Liver (tissue), 9 donors: Measurements from ENCODE around the gene ESPN. TPM values are rescaled to one million over a fixed set of nuclear protein-coding genes. Genes with fewer than 3 reads are reported as not detected.
"Not testable (repeated sequence)": the region's sequence is repeated elsewhere in the genome, so short reads cannot be mapped to it uniquely, and the experiment has no call there.

Experiments used
- DNase-seq: peaks from one replicate; pipeline ENCODE4 v3.0.0-alpha.2; 2017; ENCODE audit warnings: low spot score
- H3K27ac ChIP-seq, 2 donors: one replicate each; pipeline ENCODE4 v1.7.0; 2013; ENCODE audit warnings: inconsistent platforms in 2 of 2, low read length in 2 of 2, control low read depth in 1 of 2, low read depth in 1 of 2, mild to moderate bottlenecking in 1 of 2
- H3K27me3 ChIP-seq, 4 donors: one replicate each; pipeline versions ENCODE4 v1.6.1 to v1.7.0; 2013; ENCODE audit warnings: low read length in 3 of 4, inconsistent platforms in 1 of 4, mild to moderate bottlenecking in 1 of 4, moderate library complexity in 1 of 4; ENCODE audit not compliant: control insufficient read depth in 4 of 4, insufficient read depth in 4 of 4
- H3K36me3 ChIP-seq, 4 donors: one replicate each; pipeline versions ENCODE4 v1.6.1 to v1.7.0; 2013; ENCODE audit warnings: low read length in 3 of 4, mild to moderate bottlenecking in 3 of 4, low read depth in 1 of 4, moderate library complexity in 1 of 4; ENCODE audit not compliant: control insufficient read depth in 4 of 4, insufficient read depth in 3 of 4
- H3K4me1 ChIP-seq, 4 donors: one replicate each; pipeline versions ENCODE4 v1.6.1 to v1.7.0; 2013; ENCODE audit warnings: low read length in 3 of 4, mild to moderate bottlenecking in 3 of 4, moderate library complexity in 1 of 4; ENCODE audit not compliant: control insufficient read depth in 4 of 4, insufficient read depth in 4 of 4
- H3K4me3 ChIP-seq, 3 donors: one replicate each; pipeline versions ENCODE4 v1.6.1 to v1.7.0; 2013; ENCODE audit warnings: low read length in 3 of 3, control low read depth in 1 of 3, low read depth in 1 of 3, mild to moderate bottlenecking in 1 of 3
- H3K9ac ChIP-seq, 2 donors: one replicate each; pipeline ENCODE4 v1.7.0; 2013; ENCODE audit warnings: low read length in 2 of 2, mild to moderate bottlenecking in 2 of 2, moderate library complexity in 2 of 2, control low read depth in 1 of 2, low read depth in 1 of 2
- H3K9me3 ChIP-seq, 4 donors: one replicate each; pipeline versions ENCODE4 v1.6.1 to v1.7.0; 2013; ENCODE audit warnings: low read length in 3 of 4; ENCODE audit not compliant: control insufficient read depth in 4 of 4
- ATF3 ChIP-seq: IDR thresholded peaks from 2 replicates; pipeline ENCODE4 v1.6.1; 2016; ENCODE audit warnings: antibody characterized with exemption
- CTCF ChIP-seq: fragments of 150-350 bp; IDR thresholded peaks from 2 replicates; pipeline ENCODE4 v1.5.1; 2017; ENCODE audit warnings: improper control_type of control experiment, low read depth, low read length; ENCODE audit not compliant: missing input control
- EGR1 ChIP-seq, 2 donors: IDR thresholded peaks; 2 replicates each; pipeline ENCODE4 v1.6.1; 2016 to 2018; ENCODE audit warnings: antibody characterized with exemption in 2 of 2, low read depth in 2 of 2
- FOXA1 ChIP-seq: IDR thresholded peaks from 2 replicates; pipeline ENCODE4 v1.6.1; 2016; ENCODE audit warnings: antibody characterized with exemption
- FOXA2 ChIP-seq: IDR thresholded peaks from 2 replicates; pipeline ENCODE4 v1.6.1; 2016; ENCODE audit warnings: antibody characterized with exemption
- GABPA ChIP-seq, 2 donors: IDR thresholded peaks in 1 of 2; conservative IDR thresholded peaks in 1 of 2; 2 replicates each; pipeline ENCODE4 v1.6.1; 2016; ENCODE audit warnings: antibody characterized with exemption in 2 of 2, mild to moderate bottlenecking in 1 of 2, moderate library complexity in 1 of 2
- HNF4A ChIP-seq, 2 donors: conservative IDR thresholded peaks; 2 replicates each; pipeline ENCODE4 v1.6.1; 2016; ENCODE audit warnings: antibody characterized with exemption in 2 of 2, mild to moderate bottlenecking in 2 of 2
- HNF4G ChIP-seq: IDR thresholded peaks from 2 replicates; pipeline ENCODE4 v1.6.1; 2016; ENCODE audit warnings: antibody characterized with exemption
- JUND ChIP-seq, 2 donors: IDR thresholded peaks; 2 replicates each; pipeline ENCODE4 v1.6.1; 2016; ENCODE audit warnings: antibody characterized with exemption in 2 of 2
- MAX ChIP-seq: IDR thresholded peaks from 2 replicates; pipeline ENCODE4 v1.6.1; 2016; ENCODE audit warnings: antibody characterized with exemption
- NR2F2 ChIP-seq: IDR thresholded peaks from 2 replicates; pipeline ENCODE4 v1.6.1; 2016; ENCODE audit warnings: antibody characterized with exemption
- RAD21 ChIP-seq, 2 donors: IDR thresholded peaks; 2 replicates each; pipeline ENCODE4 v1.6.1; 2016; ENCODE audit warnings: antibody characterized with exemption in 2 of 2, mild to moderate bottlenecking in 2 of 2
- REST ChIP-seq: IDR thresholded peaks from 2 replicates; pipeline ENCODE4 v1.6.1; 2016; ENCODE audit warnings: antibody characterized with exemption, mild to moderate bottlenecking
- SP1 ChIP-seq: IDR thresholded peaks from 2 replicates; pipeline ENCODE4 v1.6.1; 2018; ENCODE audit warnings: antibody characterized with exemption, mild to moderate bottlenecking
- TAF1 ChIP-seq: conservative IDR thresholded peaks from 2 replicates; pipeline ENCODE4 v1.6.1; 2016; ENCODE audit warnings: antibody characterized with exemption, mild to moderate bottlenecking
- ZBTB33 ChIP-seq: IDR thresholded peaks from 2 replicates; pipeline ENCODE4 v1.6.1; 2016; ENCODE audit warnings: antibody characterized with exemption
- WGBS: extraction: QIAGEN DNeasy Blood & Tissue Kit; methylation state at CpG from one replicate; pipeline ENCODE4 v1.1.7; 2013; 5-methylcytosine and 5-hydroxymethylcytosine counted together
- polyA plus RNA-seq, 2 donors: library from polyadenylated mRNA; stranded (reverse) in 1 of 2; unstranded in 1 of 2; fragments of 200-250 nt in 1 of 2; fragments of >200 nt in 1 of 2; fragmentation: Nextera tagmentation in 1 of 2; extraction: Ambion mirVana in 1 of 2; gene quantifications; one replicate each; pipeline versions ENCODE4 v1.2.1 to v1.2.3, GENCODE V29; 2013 to 2015
- total RNA-seq, 2 donors: library from RNA; depleted of rRNA; stranded (reverse); fragments of >200 nt; gene quantifications; one replicate each; pipeline ENCODE4 v1.2.3, GENCODE V29; 2014
- donor health status: healthy.
- donor health status: healthy.
- donor health status: healthy.
- donor health status: healthy.
- donor health status: healthy.

Gene ESPN
- total and polyA plus RNA-seq, 4 donors, result 61.5 to 103 (median 68.2) TPM

- H3K4me3 ChIP-seq, H3K27ac ChIP-seq, H3K9ac ChIP-seq, H3K36me3 ChIP-seq, H3K4me1 ChIP-seq, H3K27me3 ChIP-seq, DNase-seq, H3K9me3 ChIP-seq: not testable (repeated sequence)
- 82% methylated on average over 13 of the region's 13 CpGs for WGBS
Observed at GRCh38 chr1:6431645-6432579, 7.3 kb downstream of the ESPN start.

- Histone ChIP-seq H3K9me3 (no peaks in the 10 kb centered on the region), H3K36me3 (no peaks in the 10 kb centered on the region), H3K4me1 (peaks cover 0 to 2% (median 1%) of the 10 kb centered on the region in 4 donors), H3K4me3 (no peak overlapping the region), H3K27ac (no peak overlapping the region), H3K9ac (no peak overlapping the region), H3K27me3 (no peaks in the 10 kb centered on the region)
- no peak for TF ChIP-seq CTCF
- no peak for TF ChIP-seq RAD21 (IDR thresholded peaks at IDR 0.05)
- no peak for TF ChIP-seq GABPA (IDR thresholded peaks at IDR 0.05 in 1 of 2, conservative IDR thresholded peaks at IDR 0.05 in 1 of 2)
- TF ChIP-seq FOXA2, result no peak
- no peak for TF ChIP-seq NR2F2
- TF ChIP-seq HNF4A (conservative IDR thresholded peaks at IDR 0.05), result no peak
- no peak for TF ChIP-seq SP1
- no peak for TF ChIP-seq ZBTB33
- TF ChIP-seq HNF4G, result no peak
- no peak for TF ChIP-seq EGR1 (IDR thresholded peaks at IDR 0.05; ENCODE audit: low read depth in 2 of 2)
- TF ChIP-seq JUND (IDR thresholded peaks at IDR 0.05), result no peak
- TF ChIP-seq TAF1, result no peak
- DNase-seq, result no peak
- 85% methylated on average over 5 of the region's 5 CpGs for WGBS
Observed at GRCh38 chr1:6434186-6434585, 9.6 kb downstream of the ESPN start.

- Histone ChIP-seq H3K9ac (no peak overlapping the region), H3K4me1 (peaks cover 0 to 6% (median 2%) of the 10 kb centered on the region in 4 donors), H3K4me3 (no peak overlapping the region), H3K36me3 (no peaks in the 10 kb centered on the region), H3K27ac (no peak overlapping the region), H3K9me3 (no peaks in the 10 kb centered on the region), H3K27me3 (no peaks in the 10 kb centered on the region)
- TF ChIP-seq CTCF (no peak), TAF1 (no peak), REST (no peak), FOXA1 (no peak), MAX (no peak), ATF3 (no peak), EGR1 (IDR thresholded peaks at IDR 0.05; ENCODE audit: low read depth in 2 of 2) (no peak), HNF4G (no peak)
- 93% methylated on average over 15 of the region's 15 CpGs for WGBS
- DNase-seq, result no peak
Observed at GRCh38 chr1:6435129-6435528, 10.6 kb downstream of the ESPN start.
